OCI-LY7 (cell line): ENCODE measurements around the gene RIMS3. TPM values are rescaled to one million over a fixed set of nuclear protein-coding genes. Genes with fewer than 3 reads are reported as not detected.

Source experiments
- BruUV-seq: library from RNA; stranded (reverse); fragments of 400-500 nt; replicated peaks from 2 replicates; lab custom pipeline; 2021; lab: Mats Ljungman, UMichigan
- CTCF ChIA-PET: fragments of 300-600 bp; sonication (Branson Sonifier 250); formaldehyde crosslinking; loops from one replicate; lab custom pipeline; 2022; ENCODE audit warnings: antibody characterized with exemption; ENCODE audit not compliant: unreplicated experiment; lab: Charles Lee
- POLR2A ChIA-PET: fragments of 300-600 bp; sonication (Branson Sonifier 250); formaldehyde crosslinking; loops from one replicate; lab custom pipeline; 2022; ENCODE audit warnings: antibody characterized with exemption; lab: Charles Lee
- DNase-seq: peaks from one replicate; pipeline ENCODE4 v3.0.0-alpha.2; 2015; ENCODE audit warnings: low spot score
- H2AFZ ChIP-seq: fragments of 200-600 bp; sonication (generic), shearing (Covaris generic); 2 replicates; pipeline ENCODE4 v1.6.1; 2014; ENCODE audit warnings: mild to moderate bottlenecking, antibody characterized with exemption, low read length, moderate library complexity
- H3K27ac ChIP-seq: fragments of 200-600 bp; sonication (generic); 2 replicates; pipeline ENCODE4 v1.5.1; 2014; ENCODE audit warnings: mixed run types, low read depth, mild to moderate bottlenecking, moderate library complexity, low read length, inconsistent platforms; ENCODE audit not compliant: poor library complexity, severe bottlenecking
- H3K36me3 ChIP-seq: fragments of 200-600 bp; sonication (generic); 2 replicates; pipeline ENCODE4 v1.6.1; 2014; ENCODE audit warnings: mild to moderate bottlenecking, antibody characterized with exemption, low read length, moderate library complexity, mixed read lengths; ENCODE audit not compliant: insufficient read depth
- H3K4me1 ChIP-seq: fragments of 200-600 bp; sonication (generic); 2 replicates; pipeline ENCODE4 v1.5.1; 2014; ENCODE audit warnings: mild to moderate bottlenecking, low read length; ENCODE audit not compliant: insufficient read depth, poor library complexity, severe bottlenecking
- H3K4me2 ChIP-seq: fragments of 200-600 bp; sonication (generic); 2 replicates; pipeline ENCODE4 v1.6.1; 2014; ENCODE audit warnings: mild to moderate bottlenecking, low read length
- H3K4me3 ChIP-seq: fragments of 200-600 bp; sonication (generic); 2 replicates; pipeline ENCODE4 v1.5.1; 2014; ENCODE audit warnings: mild to moderate bottlenecking, low read depth, low read length; ENCODE audit not compliant: poor library complexity, severe bottlenecking
- H3K79me2 ChIP-seq: fragments of 200-600 bp; sonication (generic); 2 replicates; pipeline ENCODE4 v1.6.1; 2016; ENCODE audit warnings: low read depth, mild to moderate bottlenecking, low read length, moderate library complexity, mixed read lengths; ENCODE audit not compliant: insufficient read depth
- H3K9me2 ChIP-seq: fragments of 200-600 bp; sonication (generic); 2 replicates; pipeline ENCODE4 v1.6.1; 2016; ENCODE audit warnings: mild to moderate bottlenecking, low read length, mixed read lengths; ENCODE audit not compliant: insufficient read depth
- H3K9me3 ChIP-seq: fragments of 200-600 bp; sonication (generic); 2 replicates; pipeline ENCODE4 v1.6.1; 2014; ENCODE audit warnings: mild to moderate bottlenecking, mixed run types, low read length, mixed read lengths
- H4K20me1 ChIP-seq: fragments of 200-600 bp; sonication (generic); 2 replicates; pipeline ENCODE4 v1.6.1; 2014; ENCODE audit warnings: mild to moderate bottlenecking, antibody characterized with exemption, low read length, moderate library complexity, mixed read lengths; ENCODE audit not compliant: insufficient read depth
- EZH2phosphoT487 ChIP-seq: fragments of 200-600 bp; sonication (generic); IDR thresholded peaks from 2 replicates; pipeline ENCODE4 v1.6.1; 2018; ENCODE audit warnings: low read depth, borderline replicate concordance, mild to moderate bottlenecking, mixed run types, antibody characterized with exemption, low read length, moderate library complexity, mixed read lengths
- intact Hi-C: fragments of 100-400 bp; cut with micrococcal nuclease; formaldehyde crosslinking; loops from one replicate; pipeline ENCODE4 v1.10.0; 2022; ENCODE audit not compliant: unreplicated experiment
- total RNA-seq, 2 experiments: library from RNA; depleted of rRNA in 1 of 2; stranded (reverse); fragments of >200 nt in 1 of 2; shearing (Covaris generic) in 1 of 2; gene quantifications; 2 replicates each; pipeline ENCODE4 v1.2.3, GENCODE V29; 2014 to 2022
- TF ChIP-seq, protein P1 (sequence below): fragments of 200-600 bp; sonication (generic); conservative IDR thresholded peaks from 2 replicates; pipeline ENCODE4 v1.5.1; 2014; ENCODE audit warnings: mild to moderate bottlenecking, antibody characterized with exemption, low read length, moderate library complexity, mixed read lengths

Gene RIMS3
- total RNA-seq, 2 experiments from 2014 or later: 80.3 to 89.3 TPM

DNA sequence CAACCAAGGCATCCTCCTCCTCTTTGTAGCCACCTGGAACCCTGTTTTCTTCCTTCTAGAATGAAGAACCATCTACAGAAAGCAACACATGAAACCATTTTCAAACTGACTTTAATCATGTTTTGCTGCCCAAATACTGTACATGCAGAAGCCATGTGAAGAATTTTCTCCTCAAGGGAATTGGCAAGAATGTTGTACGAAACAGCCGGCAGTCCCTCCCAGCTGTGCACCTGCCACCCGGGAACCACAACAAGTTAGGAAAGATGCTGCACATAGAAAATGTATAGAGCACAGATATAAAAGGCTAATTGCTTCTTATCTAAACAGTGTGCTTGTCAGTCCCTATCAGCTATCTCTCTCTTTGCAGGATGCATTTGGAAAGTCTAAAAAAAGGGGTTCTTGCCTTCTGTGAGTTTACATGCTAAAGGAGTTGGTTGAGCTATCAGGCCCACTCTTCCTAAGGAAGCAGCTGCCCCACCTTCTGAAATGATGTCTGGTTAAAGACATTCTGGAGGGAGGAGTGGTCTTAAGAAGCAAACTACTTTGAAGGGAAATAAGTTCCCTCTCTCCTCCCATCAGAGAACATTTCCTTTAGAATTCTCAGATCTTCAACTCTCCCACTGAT lies 44.8 kb downstream of the RIMS3 start:
- BruUV-seq: TSS peak; percentile 55
- Histone ChIP-seq H3K4me1 (no peaks in the 10 kb centered on the region), H3K79me2 (no peaks in the 10 kb centered on the region), H4K20me1 (no peaks in the 10 kb centered on the region), H3K9me2 (no peaks in the 10 kb centered on the region), H3K4me2 (no peak overlapping the region), H3K9me3 (no peaks in the 10 kb centered on the region), H3K36me3 (peaks cover 6% of the 10 kb centered on the region; the same call in 1 of the 2 replicates), H2AFZ (no peak overlapping the region), H3K4me3 (no peak overlapping the region), H3K27ac (no peak overlapping the region)
- ChIA-PET CTCF (no interaction called here), POLR2A (interaction anchor here (0.5 to 0.6 kb wide), 2 partner anchors 47 to 176 kb away, joined by 3 read pairs; no protein-coding TSS in a partner anchor)
- intact Hi-C loops: no loop called here
- TF ChIP-seq EZH2phosphoT487: no peak
- TF ChIP-seq, protein P1, sequence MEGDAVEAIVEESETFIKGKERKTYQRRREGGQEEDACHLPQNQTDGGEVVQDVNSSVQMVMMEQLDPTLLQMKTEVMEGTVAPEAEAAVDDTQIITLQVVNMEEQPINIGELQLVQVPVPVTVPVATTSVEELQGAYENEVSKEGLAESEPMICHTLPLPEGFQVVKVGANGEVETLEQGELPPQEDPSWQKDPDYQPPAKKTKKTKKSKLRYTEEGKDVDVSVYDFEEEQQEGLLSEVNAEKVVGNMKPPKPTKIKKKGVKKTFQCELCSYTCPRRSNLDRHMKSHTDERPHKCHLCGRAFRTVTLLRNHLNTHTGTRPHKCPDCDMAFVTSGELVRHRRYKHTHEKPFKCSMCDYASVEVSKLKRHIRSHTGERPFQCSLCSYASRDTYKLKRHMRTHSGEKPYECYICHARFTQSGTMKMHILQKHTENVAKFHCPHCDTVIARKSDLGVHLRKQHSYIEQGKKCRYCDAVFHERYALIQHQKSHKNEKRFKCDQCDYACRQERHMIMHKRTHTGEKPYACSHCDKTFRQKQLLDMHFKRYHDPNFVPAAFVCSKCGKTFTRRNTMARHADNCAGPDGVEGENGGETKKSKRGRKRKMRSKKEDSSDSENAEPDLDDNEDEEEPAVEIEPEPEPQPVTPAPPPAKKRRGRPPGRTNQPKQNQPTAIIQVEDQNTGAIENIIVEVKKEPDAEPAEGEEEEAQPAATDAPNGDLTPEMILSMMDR: no peak
- no peak for DNase-seq

- Histone ChIP-seq H3K36me3 (peaks cover 6% of the 10 kb centered on the region; the same call in 1 of the 2 replicates), H3K4me2 (no peak overlapping the region), H2AFZ (no peak overlapping the region), H3K27ac (no peak overlapping the region), H3K4me3 (no peak overlapping the region), H4K20me1 (no peaks in the 10 kb centered on the region), H3K9me3 (no peaks in the 10 kb centered on the region), H3K9me2 (no peaks in the 10 kb centered on the region), H3K4me1 (no peaks in the 10 kb centered on the region), H3K79me2 (no peaks in the 10 kb centered on the region)
- no TSS peak for BruUV-seq
- CTCF ChIA-PET: interaction anchor here (0.6 kb wide), 1 partner anchor 20 kb away, joined by 4 read pairs; no protein-coding TSS in a partner anchor
- intact Hi-C loops: no loop called here
- POLR2A ChIA-PET: no interaction called here
- no peak for DNase-seq
- TF ChIP-seq EZH2phosphoT487: no peak
- TF ChIP-seq, protein P1: no peak
These were observed 45.3 kb downstream of the RIMS3 start for GRCh38 chr1:40620150-40620549.

- H3K4me2 ChIP-seq: no peak overlapping the region
- H3K27ac ChIP-seq: no peak overlapping the region
- H3K9me2 ChIP-seq: no peaks in the 10 kb centered on the region
- BruUV-seq: no TSS peak
- no peak for DNase-seq
- no peaks in the 10 kb centered on the region for H3K79me2 ChIP-seq
- no peak overlapping the region for H2AFZ ChIP-seq
- no peaks in the 10 kb centered on the region for H3K9me3 ChIP-seq
- TF ChIP-seq, protein P1: no peak
- TF ChIP-seq EZH2phosphoT487: no peak
- no peaks in the 10 kb centered on the region for H3K4me1 ChIP-seq
- CTCF ChIA-PET: no interaction called here
- no peaks in the 10 kb centered on the region for H4K20me1 ChIP-seq
- H3K36me3 ChIP-seq: no peaks in the 10 kb centered on the region
- no peak overlapping the region for H3K4me3 ChIP-seq
- POLR2A ChIA-PET: no interaction called here
- intact Hi-C loops: no loop called here
These were observed 47.4 kb downstream of the RIMS3 start for GRCh38 chr1:40618108-40618507.
